ENCODE data around the gene ACP2. TPM values are rescaled to one million over a fixed set of nuclear protein-coding genes. Genes with fewer than 3 reads are reported as not detected.
"Not testable (repeated sequence)": the region's sequence is repeated elsewhere in the genome, so short reads cannot be mapped to it uniquely, and the experiment has no call there.

The ACP2 gene
- polyA plus RNA-seq, 3 donors, result 13.1 to 25.3 (median 20.5) TPM

DNA sequence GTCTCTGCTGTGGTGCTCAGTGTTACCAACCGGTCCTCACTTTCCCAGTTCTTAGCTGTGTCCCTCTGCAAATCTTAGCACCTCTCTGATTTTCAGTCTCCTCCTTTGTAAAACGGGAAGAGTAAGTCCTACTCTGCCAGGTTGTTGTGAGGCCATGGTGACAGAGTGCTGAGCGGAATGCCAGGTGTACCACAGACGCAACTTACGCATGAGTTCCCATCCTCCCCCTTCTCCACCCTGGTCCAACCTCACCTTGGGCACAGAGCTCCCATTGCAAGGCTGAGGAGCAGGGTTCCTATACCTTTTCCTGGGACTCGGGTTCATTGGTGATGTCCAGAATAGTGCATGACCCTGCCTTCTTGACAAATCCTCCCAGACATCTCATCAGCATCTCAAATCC lies 41.2 kb downstream of the ACP2 start:
- Histone ChIP-seq H3K36me3 (replicated peaks in 1 of 2; ENCODE audit: control insufficient read depth in 1 of 2, insufficient read depth in 2 of 2, low read length in 2 of 2) (no peaks in the 10 kb centered on the region), H3K27ac (ENCODE audit: low read depth in 1 of 2, low read length in 2 of 2) (no peak overlapping the region), H4K20me1 (ENCODE audit: insufficient read depth, low read length) (no peaks in the 10 kb centered on the region), H3K4me1 (ENCODE audit: control insufficient read depth in 1 of 2, insufficient read depth in 2 of 2, low read length in 2 of 2) (no peaks in the 10 kb centered on the region), H2AFZ (ENCODE audit: insufficient read depth, low read depth, low read length, poor library complexity, severe bottlenecking) (no peak overlapping the region), H3K9ac (ENCODE audit: insufficient read depth, low read length, poor library complexity, severe bottlenecking) (no peak overlapping the region), H3K4me3 (replicated peaks in 1 of 3; ENCODE audit: low read depth in 2 of 3, low read length in 3 of 3) (no peak overlapping the region), H3K4me2 (replicated peaks; ENCODE audit: extremely low read depth, low read length, poor library complexity, severe bottlenecking) (no peak overlapping the region), H3K9me3 (replicated peaks in 1 of 2; ENCODE audit: control insufficient read depth in 1 of 2, insufficient read depth in 1 of 2, low read length in 2 of 2) (no peaks in the 10 kb centered on the region), H3K79me2 (ENCODE audit: insufficient read depth, low read length) (no peaks in the 10 kb centered on the region), H3K27me3 (ENCODE audit: control insufficient read depth in 2 of 2, insufficient read depth in 2 of 2, low read length in 2 of 2) (no peaks in the 10 kb centered on the region)
- Mint-ChIP-seq H3K27ac (no peak overlapping the region), H3K4me1 (no peaks in the 10 kb centered on the region), H3K4me3 (no peak overlapping the region), H3K27me3 (ENCODE audit: low read depth in 3 of 3) (peaks cover 2 to 9% (median 7%) of the 10 kb centered on the region in 3 donors), H3K36me3 (no peaks in the 10 kb centered on the region), H3K9me3 (peaks cover 0 to 4% (median 0%) of the 10 kb centered on the region in 7 donors)
- intact Hi-C loops (cut with micrococcal nuclease), result no loop called here
- WGBS (ENCODE audit: insufficient coverage), result 96% methylated on average over 6 of the region's 6 CpGs
- TF ChIP-seq, protein P1, sequence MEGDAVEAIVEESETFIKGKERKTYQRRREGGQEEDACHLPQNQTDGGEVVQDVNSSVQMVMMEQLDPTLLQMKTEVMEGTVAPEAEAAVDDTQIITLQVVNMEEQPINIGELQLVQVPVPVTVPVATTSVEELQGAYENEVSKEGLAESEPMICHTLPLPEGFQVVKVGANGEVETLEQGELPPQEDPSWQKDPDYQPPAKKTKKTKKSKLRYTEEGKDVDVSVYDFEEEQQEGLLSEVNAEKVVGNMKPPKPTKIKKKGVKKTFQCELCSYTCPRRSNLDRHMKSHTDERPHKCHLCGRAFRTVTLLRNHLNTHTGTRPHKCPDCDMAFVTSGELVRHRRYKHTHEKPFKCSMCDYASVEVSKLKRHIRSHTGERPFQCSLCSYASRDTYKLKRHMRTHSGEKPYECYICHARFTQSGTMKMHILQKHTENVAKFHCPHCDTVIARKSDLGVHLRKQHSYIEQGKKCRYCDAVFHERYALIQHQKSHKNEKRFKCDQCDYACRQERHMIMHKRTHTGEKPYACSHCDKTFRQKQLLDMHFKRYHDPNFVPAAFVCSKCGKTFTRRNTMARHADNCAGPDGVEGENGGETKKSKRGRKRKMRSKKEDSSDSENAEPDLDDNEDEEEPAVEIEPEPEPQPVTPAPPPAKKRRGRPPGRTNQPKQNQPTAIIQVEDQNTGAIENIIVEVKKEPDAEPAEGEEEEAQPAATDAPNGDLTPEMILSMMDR (IDR thresholded peaks at IDR 0.05), result no peak
- DNase-seq, result no peak

DNA sequence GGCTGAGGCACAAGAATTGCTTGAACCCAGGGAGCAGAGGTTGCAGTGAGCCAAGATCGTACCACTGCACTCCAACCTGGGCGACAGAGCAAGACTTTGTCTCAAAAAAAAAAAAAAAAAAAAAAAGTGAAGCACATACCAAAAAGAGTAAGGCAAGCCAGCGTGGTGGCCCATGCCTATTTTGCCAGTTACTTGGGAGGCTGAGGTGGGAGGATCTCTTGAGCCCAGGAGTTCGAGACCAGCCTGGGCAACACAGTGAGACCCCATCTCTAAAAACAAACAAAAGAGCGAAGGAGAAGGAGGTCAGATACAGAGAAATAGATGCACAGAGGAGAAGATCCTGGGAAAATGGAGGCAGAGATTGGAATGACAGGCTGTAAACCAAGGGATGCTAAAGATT lies 42.0 kb downstream of the ACP2 start:
- H3K9me3 Mint-ChIP-seq; H3K4me2 ChIP-seq (replicated peaks; ENCODE audit: extremely low read depth, low read length, poor library complexity, severe bottlenecking); H3K36me3 ChIP-seq (replicated peaks in 1 of 2; ENCODE audit: control insufficient read depth in 1 of 2, insufficient read depth in 2 of 2, low read length in 2 of 2); H3K27ac Mint-ChIP-seq; H2AFZ ChIP-seq (ENCODE audit: insufficient read depth, low read depth, low read length, poor library complexity, severe bottlenecking); DNase-seq; H3K9me3 ChIP-seq (replicated peaks in 1 of 2; ENCODE audit: control insufficient read depth in 1 of 2, insufficient read depth in 1 of 2, low read length in 2 of 2); H3K36me3 Mint-ChIP-seq; H3K27ac ChIP-seq (ENCODE audit: low read depth in 1 of 2, low read length in 2 of 2); H3K79me2 ChIP-seq (ENCODE audit: insufficient read depth, low read length); H3K4me3 ChIP-seq (replicated peaks in 1 of 3; ENCODE audit: low read depth in 2 of 3, low read length in 3 of 3); H3K4me3 Mint-ChIP-seq; H3K4me1 ChIP-seq (ENCODE audit: control insufficient read depth in 1 of 2, insufficient read depth in 2 of 2, low read length in 2 of 2); intact Hi-C loops (cut with micrococcal nuclease); H3K9ac ChIP-seq (ENCODE audit: insufficient read depth, low read length, poor library complexity, severe bottlenecking); H3K27me3 ChIP-seq (ENCODE audit: control insufficient read depth in 2 of 2, insufficient read depth in 2 of 2, low read length in 2 of 2); H3K4me1 Mint-ChIP-seq; H4K20me1 ChIP-seq (ENCODE audit: insufficient read depth, low read length): not testable (repeated sequence)
- H3K27me3 Mint-ChIP-seq (ENCODE audit: low read depth in 3 of 3), result peaks cover 2 to 15% (median 7%) of the 10 kb centered on the region in 3 donors
- WGBS (ENCODE audit: insufficient coverage), result 100% methylated on average over 1 of the region's 5 CpGs
